HG03520 (cell line): Measurements from ENCODE around the gene OMP.

ENCODE experiments used
- ATAC-seq: cut with Tn5 transposase; IDR thresholded peaks from one replicate; pipeline ENCODE4 v1.9.1; 2021; ENCODE audit warnings: mild to moderate bottlenecking, moderate library complexity; ENCODE audit not compliant: unreplicated experiment

Gene OMP

GRCh38 chr11:77068457-77069335 lies 33.9 kb upstream of the OMP start:
- ATAC-seq = no peak

DNA sequence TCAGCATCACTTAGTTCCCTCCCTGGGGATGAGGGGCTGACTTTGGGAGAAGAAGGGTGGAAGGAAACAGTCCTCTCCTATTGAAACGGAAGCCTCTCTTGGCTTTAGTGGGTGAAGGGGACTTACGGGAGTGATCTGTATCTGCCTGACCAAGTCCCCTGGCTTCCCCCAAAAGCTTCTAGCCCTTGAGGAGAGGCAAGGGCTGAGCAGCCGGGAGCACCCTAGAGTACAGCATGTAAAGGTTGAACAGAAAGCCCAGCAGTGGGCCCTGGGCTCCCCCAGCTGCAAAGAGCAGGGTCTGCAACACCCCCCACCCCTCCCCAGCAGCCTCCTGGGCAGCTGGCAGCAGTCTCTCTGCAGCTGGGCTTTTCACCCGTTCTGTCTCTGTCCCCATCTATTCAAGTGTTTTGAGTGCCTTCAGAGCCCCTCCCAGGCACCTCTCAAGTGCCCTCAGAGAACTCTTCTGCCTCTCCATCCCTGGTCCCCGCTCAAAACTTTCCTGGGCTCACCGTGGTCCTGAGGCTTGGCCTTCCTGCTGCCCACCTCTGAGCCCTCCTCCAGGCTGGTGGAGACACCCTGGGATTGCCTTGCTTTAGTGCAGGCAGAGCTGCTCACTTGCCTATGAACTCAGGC lies 33.2 kb upstream of the OMP start:
- no peak for ATAC-seq

DNA sequence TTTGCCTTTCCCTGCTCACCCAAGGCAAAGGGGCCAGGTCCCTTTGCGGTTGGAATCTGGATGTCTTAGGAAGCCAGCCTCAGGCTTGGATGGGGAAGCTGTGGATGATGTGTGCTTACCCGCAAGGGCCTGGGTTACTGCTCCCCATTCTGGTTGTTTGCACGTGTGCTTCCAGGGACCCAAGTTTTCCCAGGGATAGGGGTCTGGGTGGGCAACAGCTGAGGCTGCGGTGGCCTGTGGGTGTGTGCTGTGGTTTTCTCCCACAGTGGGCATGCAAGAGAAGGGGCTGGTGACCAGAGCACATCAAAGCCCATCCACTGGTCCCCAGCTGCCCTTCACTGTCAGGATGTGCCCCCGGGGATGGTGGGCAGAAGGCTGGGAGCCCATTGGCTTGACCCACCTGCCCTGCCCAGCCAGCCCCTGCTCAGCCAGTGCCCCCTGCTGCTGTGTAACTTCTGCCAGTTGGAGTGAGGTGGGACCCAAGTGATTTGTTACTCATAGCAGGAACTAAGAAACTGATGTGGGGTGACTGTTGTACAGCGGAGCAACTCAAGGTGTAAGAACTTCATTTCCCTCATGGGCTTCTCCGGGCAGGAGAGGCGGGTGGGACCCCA lies 32.6 kb upstream of the OMP start:
- ATAC-seq = no peak

GRCh38 chr11:77071077-77071476 lies 31.6 kb upstream of the OMP start:
- ATAC-seq = no peak

- ATAC-seq = no peak
Observed at GRCh38 chr11:77071671-77072605, 30.7 kb upstream of the OMP start.

DNA sequence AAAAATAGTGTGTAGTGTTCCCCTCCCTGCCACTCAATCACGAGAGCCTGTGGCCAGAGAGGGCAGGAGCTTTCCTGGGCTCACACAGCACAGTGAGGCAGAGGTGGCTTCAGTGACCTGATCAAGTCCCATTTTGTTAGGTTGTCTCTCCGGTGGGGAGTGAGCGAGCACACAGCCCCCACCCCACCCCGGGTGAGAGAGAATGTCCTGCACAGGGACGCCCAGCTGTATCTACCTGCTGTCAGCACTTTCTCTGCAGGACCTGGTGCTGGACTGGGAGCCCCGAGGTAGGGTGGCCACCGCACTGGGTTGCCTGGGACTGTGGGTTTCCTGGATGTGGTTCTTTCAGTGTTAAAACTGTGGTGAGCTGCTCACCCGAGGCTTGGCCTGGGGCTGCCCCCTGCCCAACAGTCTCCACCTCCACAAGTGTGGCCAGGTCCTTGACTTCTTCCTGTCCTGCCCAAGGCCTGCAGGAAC lies 29.8 kb upstream of the OMP start:
- ATAC-seq = no peak

GRCh38 chr11:77073328-77074001 lies 29.2 kb upstream of the OMP start:
- no peak for ATAC-seq

- ATAC-seq = no peak
Observed at GRCh38 chr11:77074205-77074604, 28.4 kb upstream of the OMP start.

- no peak for ATAC-seq
Observed at GRCh38 chr11:77074626-77075221, 27.9 kb upstream of the OMP start.

GRCh38 chr11:77075425-77075905 lies 27.2 kb upstream of the OMP start:
- ATAC-seq = no peak

GRCh38 chr11:77079666-77080065 lies 23.0 kb upstream of the OMP start:
- no peak for ATAC-seq

DNA sequence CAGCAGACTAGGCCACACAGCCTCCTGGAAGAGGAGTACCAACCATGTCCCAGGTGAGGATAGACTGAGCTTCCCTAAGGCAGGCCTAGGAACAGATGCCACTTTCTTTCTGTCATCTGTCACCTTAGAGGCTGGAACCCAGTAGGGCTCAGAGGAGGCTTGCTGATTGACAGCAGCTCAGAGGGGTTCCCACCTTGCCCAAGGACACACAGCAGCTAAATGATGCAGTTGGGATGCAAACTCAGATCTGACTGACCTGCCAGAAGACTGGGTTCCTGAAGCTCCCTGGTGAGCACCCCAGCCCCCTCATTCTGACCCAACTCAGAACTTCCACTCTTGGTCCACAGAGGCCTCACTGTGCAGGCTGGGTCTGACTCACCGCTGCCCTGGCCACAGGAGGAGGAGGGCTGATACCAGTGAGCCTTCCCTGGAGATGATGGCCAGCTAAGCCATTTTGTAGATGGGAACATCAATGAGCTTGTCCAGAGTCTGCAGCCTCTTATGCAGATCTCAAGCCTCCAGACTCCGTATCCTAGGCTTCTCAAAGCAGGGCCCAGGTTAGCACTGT lies 21.9 kb upstream of the OMP start:
- ATAC-seq = no peak

GRCh38 chr11:77081381-77081851 lies 21.2 kb upstream of the OMP start:
- ATAC-seq = no peak

DNA sequence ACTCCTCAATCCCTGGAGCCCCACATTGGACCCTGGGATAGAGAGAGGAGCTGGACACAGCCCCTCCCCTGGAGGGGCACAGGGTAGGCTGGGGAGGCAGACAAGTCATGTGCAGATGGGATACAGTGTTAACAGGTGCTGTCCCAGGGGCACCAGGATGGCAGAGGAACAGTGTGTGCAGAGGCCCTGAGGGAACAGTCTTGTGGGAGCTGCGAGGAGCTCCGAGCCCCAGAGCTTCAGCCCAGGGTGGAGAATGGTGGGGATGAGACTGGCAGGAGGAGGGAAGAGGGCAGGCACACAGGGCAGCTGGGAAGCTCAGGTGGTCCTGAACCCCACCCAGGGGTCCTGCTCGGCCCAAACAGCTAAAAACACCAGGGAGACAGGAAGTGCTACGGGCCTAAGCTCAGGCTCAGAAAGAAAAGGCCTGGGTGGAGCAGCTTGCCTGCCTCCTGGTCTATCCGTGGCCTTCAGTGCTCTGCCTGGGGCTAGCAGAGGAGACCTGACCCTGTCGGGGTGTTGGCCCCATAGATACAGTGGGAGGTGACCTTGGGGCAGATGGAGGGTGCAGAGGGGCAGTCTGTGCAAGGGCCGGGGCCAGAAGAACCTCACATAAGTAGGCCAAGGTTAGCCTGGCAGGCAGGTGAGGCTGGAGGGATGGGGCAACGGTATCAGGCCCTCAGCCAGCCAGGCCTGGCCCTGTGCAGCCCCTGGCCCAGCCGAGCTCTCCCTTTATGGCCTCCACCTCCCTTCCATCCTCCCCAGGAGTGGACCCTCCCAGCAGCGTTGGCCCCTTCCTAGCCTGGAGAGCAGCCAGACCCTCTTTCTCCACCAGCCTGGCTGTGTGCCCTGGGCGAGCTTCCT lies 20.4 kb upstream of the OMP start:
- ATAC-seq = no peak

DNA sequence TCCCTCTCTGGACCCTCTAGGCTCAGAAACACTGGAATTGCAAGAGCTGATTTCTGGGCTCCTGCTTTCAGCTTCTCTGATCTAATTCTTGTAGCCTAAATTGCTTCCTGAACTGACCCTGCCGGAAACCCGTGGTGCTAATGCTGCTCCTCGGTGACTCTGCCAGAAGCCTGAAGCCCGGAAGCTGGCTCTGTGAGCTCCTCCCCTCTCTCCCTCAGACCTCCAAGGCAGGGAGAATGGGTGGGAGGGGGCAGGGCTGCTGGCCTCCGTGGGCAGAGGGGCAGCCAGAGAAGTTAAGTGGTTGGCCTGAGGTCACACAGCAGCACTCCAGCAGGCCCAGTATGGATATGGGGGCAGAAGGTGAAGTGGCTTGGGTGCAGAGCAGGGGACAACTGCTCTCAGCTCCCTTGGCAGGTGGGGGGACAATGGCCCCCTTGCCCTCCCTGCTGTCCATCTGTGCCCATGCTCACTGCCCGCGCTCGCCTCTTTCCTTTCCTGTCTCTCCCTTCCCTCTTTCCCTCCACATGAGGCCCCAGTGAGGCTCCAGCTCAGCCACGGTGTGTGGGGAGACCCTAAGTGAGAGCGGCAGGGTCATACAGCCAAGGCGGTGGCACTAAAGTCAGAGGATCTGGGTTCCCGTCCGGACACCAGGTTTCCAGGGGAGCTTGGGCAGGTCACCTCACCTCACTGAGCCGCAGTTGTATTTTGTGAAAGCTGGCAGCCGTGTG lies 19.6 kb upstream of the OMP start:
- ATAC-seq = no peak

GRCh38 chr11:77083566-77084245 lies 18.9 kb upstream of the OMP start:
- ATAC-seq = no peak

DNA sequence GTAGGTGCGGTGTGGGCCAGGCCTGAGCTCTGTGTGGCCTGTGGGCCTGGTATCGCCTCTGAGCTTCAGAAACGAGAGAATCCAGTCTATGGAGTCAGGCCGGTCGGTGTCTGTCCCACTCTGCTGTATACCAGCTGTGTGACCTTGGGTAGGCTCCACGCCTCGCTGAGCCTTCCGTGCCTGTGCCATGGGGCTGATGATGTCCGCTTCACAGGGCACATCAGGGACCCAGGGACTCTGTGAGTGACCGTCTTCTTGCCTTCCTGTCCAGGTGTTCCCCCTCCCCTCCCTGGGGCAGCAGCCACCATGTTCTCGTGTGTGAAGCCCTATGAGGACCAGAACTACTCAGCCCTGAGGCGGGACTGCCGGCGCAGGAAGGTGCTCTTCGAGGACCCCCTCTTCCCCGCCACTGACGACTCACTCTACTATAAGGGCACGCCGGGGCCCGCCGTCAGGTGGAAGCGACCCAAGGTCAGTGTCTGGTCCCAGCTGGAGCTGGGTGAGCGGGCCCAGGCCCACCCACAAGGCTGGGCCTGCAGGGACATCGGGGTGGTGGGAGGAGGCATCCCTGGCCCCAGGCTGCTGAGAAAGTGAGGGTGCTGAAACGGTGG lies 18.0 kb upstream of the OMP start:
- no peak for ATAC-seq
